ENCODE data around the gene MLEC. TPM values are rescaled to one million over a fixed set of nuclear protein-coding genes. Genes with fewer than 3 reads are reported as not detected.
"Not testable (repeated sequence)": the region's sequence is repeated elsewhere in the genome, so short reads cannot be mapped to it uniquely, and the experiment has no call there.

Gene MLEC
- total RNA-seq, 3 donors from 2014 or later = 67.6 to 75.4 (median 67.8) TPM

- H3K9me3 ChIP-seq = no peaks in the 10 kb centered on the region
- TF ChIP-seq POLR2AphosphoS5 (IDR thresholded peaks at IDR 0.05) (no peak), CTCF (IDR thresholded peaks at IDR 0.05) (no peak), POLR2A (IDR thresholded peaks at IDR 0.05) (no peak)
- H3K27ac ChIP-seq = no peak overlapping the region
- no peaks in the 10 kb centered on the region for H3K4me1 ChIP-seq
- no peaks in the 10 kb centered on the region for H3K27me3 ChIP-seq
- H3K36me3 ChIP-seq = no peaks in the 10 kb centered on the region
- no peak for DNase-seq (ENCODE audit: low spot score in 2 of 2)
- no peak overlapping the region for H3K4me3 ChIP-seq
- intact Hi-C loops (cut with DNase I; ENCODE audit: low total_unique reads) = no loop called here
Observed at GRCh38 chr12:120663741-120664140, 23.2 kb upstream of the MLEC start.

DNA sequence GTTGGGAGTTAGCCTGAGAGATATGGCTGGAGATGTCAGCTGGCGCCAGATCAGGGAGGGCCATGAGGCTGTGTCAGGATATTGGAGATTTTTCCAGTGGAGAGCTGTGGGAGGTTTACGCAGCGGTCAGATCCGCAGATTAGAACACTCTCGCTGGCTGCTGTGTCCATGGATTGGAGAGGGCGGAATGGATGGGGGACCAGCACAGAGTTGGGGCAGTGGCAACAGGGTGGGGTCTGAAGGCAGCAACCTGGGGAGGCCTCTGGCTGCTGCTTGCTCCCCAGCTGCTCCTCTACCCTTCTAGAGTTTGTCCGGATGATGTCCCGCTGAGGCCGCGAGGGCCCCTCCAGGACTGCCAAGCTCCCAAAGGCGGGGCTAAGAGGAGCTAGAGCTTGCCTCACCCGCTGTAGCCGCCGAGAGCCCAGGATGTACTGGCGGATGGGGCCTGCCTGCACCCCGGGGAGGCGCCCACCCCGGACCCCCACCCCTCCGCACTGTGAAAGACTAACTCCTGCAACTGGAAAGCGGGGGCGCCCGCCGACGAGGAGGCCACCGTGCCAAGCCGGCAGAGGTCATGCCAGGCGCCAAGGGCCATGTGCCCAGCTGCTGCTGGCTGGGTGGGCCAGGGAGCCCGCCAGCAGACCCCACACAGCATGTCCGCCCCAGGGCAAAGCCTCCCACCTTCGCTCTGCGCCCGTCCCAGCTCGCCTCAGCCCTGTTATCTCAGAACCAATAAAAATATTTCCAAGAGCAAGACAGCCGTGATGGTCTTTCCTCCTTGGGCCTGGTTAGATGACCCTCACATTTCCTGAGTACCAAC is 20.2 kb upstream of the MLEC start:
- no peaks in the 10 kb centered on the region for H3K36me3 ChIP-seq
- no peak for DNase-seq (ENCODE audit: low spot score in 2 of 2)
- TF ChIP-seq CTCF (IDR thresholded peaks at IDR 0.05) (no peak), POLR2A (IDR thresholded peaks at IDR 0.05) (no peak), POLR2AphosphoS5 (IDR thresholded peaks at IDR 0.05) (no peak)
- H3K9me3 ChIP-seq = no peaks in the 10 kb centered on the region
- H3K4me1 ChIP-seq = no peaks in the 10 kb centered on the region
- H3K27ac ChIP-seq = no peak overlapping the region
- intact Hi-C loops (cut with DNase I; ENCODE audit: low total_unique reads) = no loop called here
- H3K27me3 ChIP-seq = no peaks in the 10 kb centered on the region
- no peak overlapping the region for H3K4me3 ChIP-seq

- Histone ChIP-seq H3K4me1 (no peaks in the 10 kb centered on the region), H3K36me3 (no peaks in the 10 kb centered on the region), H3K4me3 (no peak overlapping the region), H3K9me3 (no peaks in the 10 kb centered on the region), H3K27ac (no peak overlapping the region), H3K27me3 (no peaks in the 10 kb centered on the region)
- no peak for DNase-seq (ENCODE audit: low spot score in 2 of 2)
- intact Hi-C loops (cut with DNase I; ENCODE audit: low total_unique reads) = no loop called here
- TF ChIP-seq CTCF (IDR thresholded peaks at IDR 0.05) = no peak
- no peak for TF ChIP-seq POLR2AphosphoS5 (IDR thresholded peaks at IDR 0.05)
- TF ChIP-seq POLR2A (IDR thresholded peaks at IDR 0.05) = no peak
Observed at GRCh38 chr12:120668091-120668867, 18.7 kb upstream of the MLEC start.

- Histone ChIP-seq H3K27me3 (no peaks in the 10 kb centered on the region), H3K4me3 (no peak overlapping the region), H3K27ac (no peak overlapping the region), H3K36me3 (no peaks in the 10 kb centered on the region), H3K9me3 (no peaks in the 10 kb centered on the region), H3K4me1 (no peaks in the 10 kb centered on the region)
- intact Hi-C loops (cut with DNase I; ENCODE audit: low total_unique reads) = no loop called here
- TF ChIP-seq CTCF (IDR thresholded peaks at IDR 0.05) (no peak), POLR2AphosphoS5 (IDR thresholded peaks at IDR 0.05) (no peak), POLR2A (IDR thresholded peaks at IDR 0.05) (no peak)
- DNase-seq (ENCODE audit: low spot score in 2 of 2) = no peak
Observed at GRCh38 chr12:120668868-120669840, 17.8 kb upstream of the MLEC start.

DNA sequence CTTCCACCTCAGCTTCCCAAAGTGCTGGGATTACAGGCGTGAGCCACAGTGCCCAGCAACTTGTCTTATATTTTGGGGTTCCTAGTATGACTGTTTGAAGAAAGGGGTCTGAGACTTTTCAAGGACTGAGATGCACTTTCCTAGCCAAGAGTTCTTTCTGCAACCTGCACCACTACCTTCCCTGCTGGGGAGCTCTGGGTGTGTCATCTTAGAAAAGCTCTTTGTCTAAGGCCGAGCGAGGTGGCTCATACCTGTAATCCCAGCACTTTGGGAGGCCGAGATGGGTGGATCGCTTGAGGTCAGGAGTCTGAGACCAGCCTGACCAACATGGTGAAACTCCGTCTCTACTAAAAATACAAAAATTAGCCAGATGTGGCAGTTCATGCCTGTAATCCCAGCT is 16.7 kb upstream of the MLEC start:
- H3K4me3 ChIP-seq; DNase-seq (ENCODE audit: low spot score in 2 of 2); H3K36me3 ChIP-seq; H3K4me1 ChIP-seq; H3K27ac ChIP-seq; intact Hi-C loops (cut with DNase I; ENCODE audit: low total_unique reads); H3K27me3 ChIP-seq; H3K9me3 ChIP-seq: not testable (repeated sequence)

Measured in breast epithelium (tissue), 4 donors.